B cell (primary cell): Measurements from ENCODE around the gene RREB1. TPM values are rescaled to one million over a fixed set of nuclear protein-coding genes. Genes with fewer than 3 reads are reported as not detected.

Source experiments
- ATAC-seq: fragments of 200-7000 bp; cut with Tn5 transposase; one replicate; pipeline ENCODE4 v1.10.0; 2021; ENCODE audit warnings: low read depth, mild to moderate bottlenecking, moderate number of reproducible peaks, moderate library complexity
- CTCF ChIA-PET: fragments of 350-600 bp; sonication (Branson Sonifier 250); formaldehyde crosslinking; loops from one replicate; lab custom pipeline; 2021; ENCODE audit warnings: antibody characterized with exemption, inconsistent platforms; lab: Charles Lee
- POLR2A ChIA-PET: fragments of 350-600 bp; sonication (Branson Sonifier 250); formaldehyde crosslinking; loops from one replicate; lab custom pipeline; 2021; ENCODE audit warnings: antibody characterized with exemption; lab: Charles Lee
- DNase-seq: peaks from one replicate; pipeline ENCODE4 v3.0.0; 2013
- H2AFZ ChIP-seq: 2 replicates; pipeline ENCODE4 v1.6.1; 2012; ENCODE audit warnings: mild to moderate bottlenecking, low read depth, low read length; ENCODE audit not compliant: insufficient read depth, poor library complexity, severe bottlenecking
- H3K27ac ChIP-seq, 2 donors: 1 replicate in 1 of 2; 2 replicates in 1 of 2; pipeline ENCODE4 v1.5.1; 2012 to 2013; ENCODE audit warnings: low read length in 2 of 2, mild to moderate bottlenecking in 2 of 2, moderate library complexity in 1 of 2
- H3K27me3 ChIP-seq, 4 experiments: fragments of 200-600 bp in 1 of 4; sonication (generic) in 1 of 4; replicated peaks in 1 of 4; 1 replicate in 2 of 4; 2 replicates in 2 of 4; pipeline versions ENCODE4 v1.6.1 to v1.7.0; 2013 to 2016; ENCODE audit warnings: low read length in 3 of 4, mild to moderate bottlenecking in 2 of 4, mixed read lengths in 1 of 4, moderate library complexity in 1 of 4; ENCODE audit not compliant: insufficient read depth in 4 of 4, control insufficient read depth in 3 of 4; ENCODE audit errors: control extremely low read depth in 1 of 4
- H3K36me3 ChIP-seq, 2 experiments: replicated peaks in 1 of 2; 1 replicate in 1 of 2; 2 replicates in 1 of 2; pipeline versions ENCODE4 v1.6.1 to v1.7.1; 2013; ENCODE audit warnings: low read length in 1 of 2; ENCODE audit not compliant: insufficient read depth in 2 of 2, control insufficient read depth in 1 of 2; ENCODE audit errors: control extremely low read depth in 1 of 2, extremely low read depth in 1 of 2
- H3K4me1 ChIP-seq, 2 donors: fragments of 200-600 bp in 1 of 2; sonication (generic) in 1 of 2; 1 replicate in 1 of 2; 2 replicates in 1 of 2; pipeline versions ENCODE4 v1.5.1 to v1.6.1; 2013 to 2017; ENCODE audit warnings: low read length in 2 of 2; ENCODE audit not compliant: control insufficient read depth in 2 of 2, insufficient read depth in 2 of 2
- H3K4me2 ChIP-seq: replicated peaks from 2 replicates; pipeline ENCODE3; 2012; ENCODE audit warnings: mild to moderate bottlenecking, low read depth, low read length; ENCODE audit not compliant: poor library complexity, severe bottlenecking
- H3K4me3 ChIP-seq, 5 experiments: fragments of 200-600 bp in 1 of 5; sonication (generic) in 1 of 5; 1 replicate in 3 of 5; 2 replicates in 2 of 5; pipeline versions ENCODE4 v1.5.1 to v1.7.0; 2011 to 2016; ENCODE audit warnings: low read length in 4 of 5, mild to moderate bottlenecking in 4 of 5, low read depth in 2 of 5, control low read depth in 1 of 5, moderate library complexity in 1 of 5; ENCODE audit not compliant: insufficient read depth in 1 of 5; ENCODE audit errors: control extremely low read depth in 1 of 5, extremely low read depth in 1 of 5
- H3K79me2 ChIP-seq: fragments of 200-600 bp; sonication (generic); one replicate; pipeline ENCODE4 v1.6.0; 2016; ENCODE audit warnings: low read length; ENCODE audit not compliant: control insufficient read depth, insufficient read depth
- H3K9ac ChIP-seq: fragments of 200-600 bp; sonication (generic); 2 replicates; pipeline ENCODE4 v1.6.1; 2017; ENCODE audit warnings: mild to moderate bottlenecking, low read length, moderate library complexity
- H3K9me3 ChIP-seq, 3 donors: one replicate each; pipeline versions ENCODE4 v1.6.1 to v1.7.1; 2013; ENCODE audit warnings: low read length in 2 of 3; ENCODE audit not compliant: control insufficient read depth in 2 of 3, insufficient read depth in 1 of 3; ENCODE audit errors: control extremely low read depth in 1 of 3
- H4K20me1 ChIP-seq: 2 replicates; pipeline ENCODE4 v1.6.0; 2012; ENCODE audit warnings: mild to moderate bottlenecking, low read length; ENCODE audit not compliant: insufficient read depth, control insufficient read depth, poor library complexity, severe bottlenecking
- H3K27ac Mint-ChIP-seq: one replicate; pipeline ENCODE4 v1.8.0; 2021; ENCODE audit warnings: mixed read lengths
- H3K27me3 Mint-ChIP-seq: one replicate; pipeline ENCODE4 v1.8.0; 2021; ENCODE audit warnings: mixed read lengths
- H3K4me1 Mint-ChIP-seq: one replicate; pipeline ENCODE4 v1.8.0; 2021; ENCODE audit warnings: mixed read lengths
- H3K4me3 Mint-ChIP-seq: one replicate; pipeline ENCODE4 v1.8.0; 2021; ENCODE audit warnings: mixed read lengths
- H3K9me3 Mint-ChIP-seq: one replicate; pipeline ENCODE4 v1.8.0; 2022; ENCODE audit warnings: mixed read lengths; ENCODE audit not compliant: insufficient read depth
- CTCF ChIP-seq: fragments of 200-600 bp; IDR thresholded peaks from one replicate; pipeline ENCODE4 v1.8.0; 2022; ENCODE audit warnings: antibody characterized with exemption, mild to moderate bottlenecking
- EZH2 ChIP-seq: IDR thresholded peaks from 2 replicates; pipeline ENCODE4 v1.6.1; 2012; ENCODE audit warnings: borderline replicate concordance, low read depth, mild to moderate bottlenecking, moderate library complexity, low read length; ENCODE audit not compliant: insufficient read depth, poor library complexity, severe bottlenecking
- WGBS: methylation state at CpG from one replicate; pipeline ENCODE4 v1.1.5; 2013; ENCODE audit warnings: missing lambda C conversion rate; ENCODE audit not compliant: insufficient coverage; 5-methylcytosine and 5-hydroxymethylcytosine counted together
- intact Hi-C: fragments of 100-400 bp; cut with micrococcal nuclease; formaldehyde crosslinking; loops from one replicate; pipeline ENCODE4 v1.10.0; 2022
- polyA plus RNA-seq: library from polyadenylated mRNA; depleted of rRNA; stranded (reverse); fragments of >200 nt; gene quantifications from 2 replicates; pipeline ENCODE4 v1.2.3, GENCODE V29; 2012
- total RNA-seq, 2 donors: library from RNA; stranded (reverse); fragments of 120-200 nt in 1 of 2; gene quantifications; 1 replicate in 1 of 2; 2 replicates in 1 of 2; pipeline versions ENCODE4 v1.2.3 to v1.2.4, GENCODE V29; 2013 to 2022

Gene RREB1
- total and polyA plus RNA-seq, 2 donors (not counting 1 experiment from before 2014, with no cell fraction given) = 10.4 to 58.6 TPM

GRCh38 chr6:7060769-7061516 lies 46.8 kb upstream of the RREB1 start:
- no peak for DNase-seq
- TF ChIP-seq CTCF (no peak), EZH2 (no peak)
- no peaks in the 10 kb centered on the region for H3K9me3 Mint-ChIP-seq
- H2AFZ ChIP-seq = no peak overlapping the region
- ATAC-seq = no peak
- H3K27me3 ChIP-seq = no peaks in the 10 kb centered on the region
- H3K4me3 ChIP-seq = no peak overlapping the region
- H3K27me3 Mint-ChIP-seq = no peaks in the 10 kb centered on the region
- H4K20me1 ChIP-seq = no peaks in the 10 kb centered on the region
- ChIA-PET CTCF (no interaction called here), POLR2A (no interaction called here)
- no peak overlapping the region for H3K4me2 ChIP-seq
- H3K9me3 ChIP-seq = no peaks in the 10 kb centered on the region
- no peak overlapping the region for H3K9ac ChIP-seq
- intact Hi-C loops = no loop called here
- H3K4me1 ChIP-seq = no peaks in the 10 kb centered on the region
- no peak overlapping the region for H3K4me3 Mint-ChIP-seq
- peaks cover 7% of the 10 kb centered on the region for H3K4me1 Mint-ChIP-seq
- H3K36me3 ChIP-seq = no peaks in the 10 kb centered on the region
- H3K79me2 ChIP-seq = no peaks in the 10 kb centered on the region
- no peak overlapping the region for H3K27ac Mint-ChIP-seq
- 100% methylated on average over 5 of the region's 6 CpGs for whole genome bisulfite sequencing
- H3K27ac ChIP-seq = no peak overlapping the region

- intact Hi-C loops = no loop called here
- 85% methylated on average over 5 of the region's 11 CpGs for WGBS
- H4K20me1 ChIP-seq = no peaks in the 10 kb centered on the region
- no peaks in the 10 kb centered on the region for H3K79me2 ChIP-seq
- TF ChIP-seq CTCF (no peak), EZH2 (no peak)
- ChIA-PET CTCF (no interaction called here), POLR2A (no interaction called here)
- H3K9ac ChIP-seq = no peak overlapping the region
- no peak overlapping the region for H3K4me3 Mint-ChIP-seq
- H3K4me3 ChIP-seq = no peak overlapping the region
- H3K4me1 Mint-ChIP-seq = no peaks in the 10 kb centered on the region
- H3K36me3 ChIP-seq = no peaks in the 10 kb centered on the region
- no peaks in the 10 kb centered on the region for H3K4me1 ChIP-seq
- DNase-seq (no peak), ATAC-seq (no peak)
- no peaks in the 10 kb centered on the region for H3K9me3 ChIP-seq
- no peak overlapping the region for H3K4me2 ChIP-seq
- H3K27me3 Mint-ChIP-seq = no peaks in the 10 kb centered on the region
- no peak overlapping the region for H3K27ac ChIP-seq
- H3K27me3 ChIP-seq = no peaks in the 10 kb centered on the region
- no peak overlapping the region for H2AFZ ChIP-seq
- no peak overlapping the region for H3K27ac Mint-ChIP-seq
- no peaks in the 10 kb centered on the region for H3K9me3 Mint-ChIP-seq
Measured at GRCh38 chr6:7062451-7063162, 45.2 kb upstream of the RREB1 start.
